Lung (tissue), 12 donors: ENCODE results near the gene ANKLE2. TPM values are rescaled to one million over a fixed set of nuclear protein-coding genes. Genes with fewer than 3 reads are reported as not detected.

Experiments used
- ATAC-seq: fragments of 200-7000 bp; cut with Tn5 transposase; one replicate; pipeline ENCODE4 v1.9.1; 2020; ENCODE audit warnings: moderate number of reproducible peaks; ENCODE audit not compliant: insufficient read depth, low FRiP score
- DNase-seq, 3 donors: peaks; one replicate each; pipeline ENCODE4 v3.0.0-alpha.2; 2013 to 2017
- H3K27ac ChIP-seq, 2 donors: one replicate each; pipeline ENCODE4 v1.5.1; 2013; ENCODE audit warnings: mild to moderate bottlenecking in 2 of 2, moderate library complexity in 2 of 2, control low read depth in 1 of 2, inconsistent platforms in 1 of 2, low read depth in 1 of 2, low read length in 1 of 2
- H3K27me3 ChIP-seq, 3 donors: one replicate each; pipeline ENCODE4 v1.5.1; 2013; ENCODE audit warnings: low read length in 2 of 3; ENCODE audit not compliant: control insufficient read depth in 3 of 3, insufficient read depth in 3 of 3
- H3K36me3 ChIP-seq, 4 donors: one replicate each; pipeline ENCODE4 v1.5.1; 2013; ENCODE audit warnings: low read length in 4 of 4, mild to moderate bottlenecking in 1 of 4, moderate library complexity in 1 of 4; ENCODE audit not compliant: control insufficient read depth in 4 of 4, insufficient read depth in 4 of 4
- H3K4me1 ChIP-seq, 5 donors: one replicate each; pipeline ENCODE4 v1.5.1; 2013; ENCODE audit warnings: low read length in 5 of 5, mild to moderate bottlenecking in 2 of 5, moderate library complexity in 1 of 5; ENCODE audit not compliant: control insufficient read depth in 5 of 5, insufficient read depth in 5 of 5
- H3K4me3 ChIP-seq: one replicate; pipeline ENCODE4 v1.5.1; 2013; ENCODE audit warnings: mild to moderate bottlenecking, control low read depth, moderate library complexity
- H3K9ac ChIP-seq, 2 donors: one replicate each; pipeline ENCODE4 v1.5.1; 2013; ENCODE audit warnings: low read length in 2 of 2, control low read depth in 1 of 2; ENCODE audit not compliant: insufficient read depth in 1 of 2
- H3K9me3 ChIP-seq, 4 donors: one replicate each; pipeline ENCODE4 v1.5.1; 2013; ENCODE audit warnings: low read length in 3 of 4, mild to moderate bottlenecking in 1 of 4, moderate library complexity in 1 of 4; ENCODE audit not compliant: control insufficient read depth in 4 of 4, insufficient read depth in 3 of 4
- WGBS, 2 donors: extraction: QIAGEN DNeasy Blood & Tissue Kit; methylation state at CpG; one replicate each; pipeline ENCODE4 v1.1.7; 2013; 5-methylcytosine and 5-hydroxymethylcytosine counted together
- polyA plus RNA-seq, 2 donors: library from polyadenylated mRNA; stranded (reverse); fragments of 200-250 nt; gene quantifications; one replicate each; pipeline ENCODE4 v1.2.1, GENCODE V29; 2013
- total RNA-seq, 2 donors: library from RNA; depleted of rRNA in 1 of 2; stranded (reverse); fragments of >200 nt in 1 of 2; gene quantifications; one replicate each; pipeline ENCODE4 v1.2.1, GENCODE V29; 2014 to 2021
- TF ChIP-seq, protein P1 (sequence below): IDR thresholded peaks from 2 replicates; pipeline ENCODE4 v1.5.1; 2012; ENCODE audit warnings: mild to moderate bottlenecking; ENCODE audit errors: control extremely low read depth, extremely low read depth
- donor health status: control.
- donor health status: control.
- donor health status: Bipolar disorder and iron deficiency.
- donor health status: healthy.
- donor health status: DM: yes; HTN: yes; CAD: no.

ANKLE2 gene
- total and polyA plus RNA-seq, 4 donors: 35.9 to 60.5 (median 45.9) TPM

DNA sequence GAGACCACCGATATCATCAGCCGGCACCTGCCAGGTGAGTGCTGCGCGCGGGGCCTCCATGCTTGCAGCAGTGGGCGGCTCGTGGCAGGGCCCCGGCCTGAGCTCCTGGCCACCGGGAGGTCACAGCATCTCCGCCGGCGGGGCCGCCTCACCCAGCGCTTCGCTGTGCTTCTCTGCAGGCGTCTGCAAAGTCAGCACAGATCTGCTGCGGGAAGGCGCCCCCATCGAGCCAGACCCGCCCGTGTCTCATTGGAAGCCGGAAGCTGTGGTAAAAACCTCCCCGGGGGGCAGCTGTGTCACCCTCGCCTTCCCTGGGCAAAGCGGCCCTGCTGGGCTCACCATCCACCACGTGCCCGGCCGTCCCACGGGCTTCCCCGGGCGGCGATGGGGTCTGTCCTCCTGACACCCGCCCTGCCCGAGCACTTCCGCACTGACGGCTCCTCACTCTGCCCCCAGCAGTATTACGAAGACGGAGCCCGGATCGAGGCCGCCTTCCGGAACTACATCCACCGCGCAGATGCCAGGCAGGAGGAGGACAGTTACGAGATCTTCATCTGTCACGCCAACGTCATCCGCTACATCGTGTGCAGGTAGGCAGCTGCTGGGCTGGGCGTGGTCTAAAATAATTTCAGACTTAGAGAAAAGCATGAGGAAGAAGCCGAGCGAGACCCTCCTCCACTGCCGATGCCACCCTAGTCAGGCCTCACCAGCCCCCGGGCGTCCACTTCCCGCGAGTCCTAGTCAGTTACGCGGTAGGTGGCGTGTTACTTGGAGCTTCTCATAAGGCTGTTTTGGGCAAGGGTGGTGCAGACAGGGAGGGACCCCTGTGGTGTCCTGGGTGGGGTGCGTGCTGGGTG is 43.9 kb downstream of the ANKLE2 start:
- H3K9me3 ChIP-seq: no peaks in the 10 kb centered on the region
- peaks cover 0 to 2% (median 0%) of the 10 kb centered on the region in 5 donors for H3K4me1 ChIP-seq
- H3K36me3 ChIP-seq: peaks cover 9 to 54% (median 20%) of the 10 kb centered on the region in 4 donors
- WGBS, 2 donors: 95 to 96% methylated on average over 61 of the region's 61 CpGs
- no peak overlapping the region for H3K4me3 ChIP-seq
- DNase-seq: peak in 1 of 3 donors; percentile 16
- ATAC-seq: no peak
- H3K27ac ChIP-seq: no peak overlapping the region
- TF ChIP-seq, protein P1, sequence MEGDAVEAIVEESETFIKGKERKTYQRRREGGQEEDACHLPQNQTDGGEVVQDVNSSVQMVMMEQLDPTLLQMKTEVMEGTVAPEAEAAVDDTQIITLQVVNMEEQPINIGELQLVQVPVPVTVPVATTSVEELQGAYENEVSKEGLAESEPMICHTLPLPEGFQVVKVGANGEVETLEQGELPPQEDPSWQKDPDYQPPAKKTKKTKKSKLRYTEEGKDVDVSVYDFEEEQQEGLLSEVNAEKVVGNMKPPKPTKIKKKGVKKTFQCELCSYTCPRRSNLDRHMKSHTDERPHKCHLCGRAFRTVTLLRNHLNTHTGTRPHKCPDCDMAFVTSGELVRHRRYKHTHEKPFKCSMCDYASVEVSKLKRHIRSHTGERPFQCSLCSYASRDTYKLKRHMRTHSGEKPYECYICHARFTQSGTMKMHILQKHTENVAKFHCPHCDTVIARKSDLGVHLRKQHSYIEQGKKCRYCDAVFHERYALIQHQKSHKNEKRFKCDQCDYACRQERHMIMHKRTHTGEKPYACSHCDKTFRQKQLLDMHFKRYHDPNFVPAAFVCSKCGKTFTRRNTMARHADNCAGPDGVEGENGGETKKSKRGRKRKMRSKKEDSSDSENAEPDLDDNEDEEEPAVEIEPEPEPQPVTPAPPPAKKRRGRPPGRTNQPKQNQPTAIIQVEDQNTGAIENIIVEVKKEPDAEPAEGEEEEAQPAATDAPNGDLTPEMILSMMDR: no peak
- H3K9ac ChIP-seq: no peak overlapping the region
- no peaks in the 10 kb centered on the region for H3K27me3 ChIP-seq

DNA sequence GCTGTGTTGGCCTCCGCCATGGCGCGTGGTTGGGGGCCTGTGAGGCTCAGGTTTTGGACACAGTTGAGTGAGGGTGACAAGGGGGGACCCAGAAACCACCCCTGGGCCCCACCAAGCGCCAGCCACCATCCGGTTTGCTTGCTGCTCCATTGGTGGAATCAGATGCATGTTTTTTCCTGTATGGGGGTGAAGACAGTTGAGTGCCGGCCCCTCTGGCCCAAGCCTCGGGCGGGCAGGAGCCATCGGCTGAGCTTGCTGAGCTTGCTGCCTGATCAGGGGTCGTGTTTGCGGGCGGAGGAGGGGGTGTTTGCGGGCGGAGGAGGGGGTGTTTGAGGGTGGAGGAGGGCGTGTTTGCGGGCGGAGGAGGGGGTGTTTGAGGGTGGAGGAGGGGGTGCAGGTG is 44.6 kb downstream of the ANKLE2 start:
- peaks cover 0 to 2% (median 0%) of the 10 kb centered on the region in 5 donors for H3K4me1 ChIP-seq
- no peaks in the 10 kb centered on the region for H3K27me3 ChIP-seq
- no peaks in the 10 kb centered on the region for H3K9me3 ChIP-seq
- DNase-seq: no peak
- H3K4me3 ChIP-seq: no peak overlapping the region
- TF ChIP-seq, protein P1: no peak
- H3K36me3 ChIP-seq: peaks cover 9 to 54% (median 18%) of the 10 kb centered on the region in 4 donors
- 84 to 93% methylated on average over 17 of the region's 17 CpGs for WGBS, 2 donors
- H3K27ac ChIP-seq: no peak overlapping the region
- H3K9ac ChIP-seq: no peak overlapping the region
- no peak for ATAC-seq

DNA sequence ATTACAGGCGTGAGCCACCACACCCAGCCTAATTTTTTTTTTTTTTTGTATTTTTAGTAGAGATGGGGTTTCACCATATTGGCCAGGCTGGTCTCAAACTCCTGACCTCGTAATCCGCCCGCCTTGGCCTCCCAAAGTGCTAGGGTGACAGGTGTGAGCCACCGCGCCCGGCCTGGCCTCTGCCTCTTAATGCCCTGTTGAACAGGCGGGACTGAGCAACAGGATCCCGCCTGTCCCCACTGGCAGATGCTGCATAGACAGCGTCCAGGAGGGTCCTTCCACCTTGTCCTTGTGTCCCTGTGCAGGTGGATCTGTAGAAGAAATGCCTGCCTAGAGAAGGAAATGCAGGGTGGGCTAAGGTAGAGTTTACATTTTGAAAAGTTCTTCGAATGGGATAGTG is 45.3 kb downstream of the ANKLE2 start:
- H3K36me3 ChIP-seq: peaks cover 9 to 51% (median 18%) of the 10 kb centered on the region in 4 donors
- no peak overlapping the region for H3K9ac ChIP-seq
- no peak overlapping the region for H3K4me3 ChIP-seq
- no peaks in the 10 kb centered on the region for H3K27me3 ChIP-seq
- H3K4me1 ChIP-seq: peaks cover 0 to 5% (median 0%) of the 10 kb centered on the region in 5 donors
- ATAC-seq: no peak
- DNase-seq: no peak
- no peak overlapping the region for H3K27ac ChIP-seq
- WGBS, 2 donors: 83 to 90% methylated on average over 11 of the region's 11 CpGs
- no peaks in the 10 kb centered on the region for H3K9me3 ChIP-seq
- TF ChIP-seq, protein P1: no peak
